ENCODE measurements around the gene DDIT3. TPM values are rescaled to one million over a fixed set of nuclear protein-coding genes. Genes with fewer than 3 reads are reported as not detected.

Gene DDIT3
- total and polyA plus RNA-seq, 2 of the 8 experiments (the other 6 are each of a cell fraction or from before 2014, with no cell fraction given) = 4.9 to 5.7 TPM

DNA sequence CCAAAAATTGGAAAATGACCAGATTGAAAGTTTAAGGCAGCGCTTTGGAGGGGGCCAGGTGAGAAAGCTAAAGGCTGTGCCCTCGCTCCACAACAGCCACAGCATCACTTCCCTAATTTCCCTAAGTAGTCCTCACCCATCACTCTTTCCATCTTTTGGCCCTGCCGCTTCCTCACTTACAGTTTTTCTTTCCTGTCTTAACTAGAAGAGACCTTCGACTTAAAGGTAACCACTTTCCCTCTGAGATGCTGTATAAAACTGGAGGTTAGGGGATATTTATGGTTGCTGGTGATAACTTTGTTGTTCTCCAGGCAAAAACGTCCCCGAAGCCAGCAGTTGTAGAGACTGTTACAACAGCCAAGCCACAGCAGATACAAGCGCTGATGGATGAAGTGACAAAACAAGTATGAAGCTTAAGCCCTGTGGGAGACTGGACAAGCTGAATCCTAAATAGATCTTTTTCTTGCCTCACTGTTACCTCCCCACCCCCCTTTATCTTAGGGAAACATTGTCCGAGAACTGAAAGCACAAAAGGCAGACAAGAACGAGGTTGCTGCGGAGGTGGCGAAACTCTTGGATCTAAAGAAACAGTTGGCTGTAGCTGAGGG lies 4.3 kb downstream of the DDIT3 start (continued):
- TF ChIP-seq, protein P1, sequence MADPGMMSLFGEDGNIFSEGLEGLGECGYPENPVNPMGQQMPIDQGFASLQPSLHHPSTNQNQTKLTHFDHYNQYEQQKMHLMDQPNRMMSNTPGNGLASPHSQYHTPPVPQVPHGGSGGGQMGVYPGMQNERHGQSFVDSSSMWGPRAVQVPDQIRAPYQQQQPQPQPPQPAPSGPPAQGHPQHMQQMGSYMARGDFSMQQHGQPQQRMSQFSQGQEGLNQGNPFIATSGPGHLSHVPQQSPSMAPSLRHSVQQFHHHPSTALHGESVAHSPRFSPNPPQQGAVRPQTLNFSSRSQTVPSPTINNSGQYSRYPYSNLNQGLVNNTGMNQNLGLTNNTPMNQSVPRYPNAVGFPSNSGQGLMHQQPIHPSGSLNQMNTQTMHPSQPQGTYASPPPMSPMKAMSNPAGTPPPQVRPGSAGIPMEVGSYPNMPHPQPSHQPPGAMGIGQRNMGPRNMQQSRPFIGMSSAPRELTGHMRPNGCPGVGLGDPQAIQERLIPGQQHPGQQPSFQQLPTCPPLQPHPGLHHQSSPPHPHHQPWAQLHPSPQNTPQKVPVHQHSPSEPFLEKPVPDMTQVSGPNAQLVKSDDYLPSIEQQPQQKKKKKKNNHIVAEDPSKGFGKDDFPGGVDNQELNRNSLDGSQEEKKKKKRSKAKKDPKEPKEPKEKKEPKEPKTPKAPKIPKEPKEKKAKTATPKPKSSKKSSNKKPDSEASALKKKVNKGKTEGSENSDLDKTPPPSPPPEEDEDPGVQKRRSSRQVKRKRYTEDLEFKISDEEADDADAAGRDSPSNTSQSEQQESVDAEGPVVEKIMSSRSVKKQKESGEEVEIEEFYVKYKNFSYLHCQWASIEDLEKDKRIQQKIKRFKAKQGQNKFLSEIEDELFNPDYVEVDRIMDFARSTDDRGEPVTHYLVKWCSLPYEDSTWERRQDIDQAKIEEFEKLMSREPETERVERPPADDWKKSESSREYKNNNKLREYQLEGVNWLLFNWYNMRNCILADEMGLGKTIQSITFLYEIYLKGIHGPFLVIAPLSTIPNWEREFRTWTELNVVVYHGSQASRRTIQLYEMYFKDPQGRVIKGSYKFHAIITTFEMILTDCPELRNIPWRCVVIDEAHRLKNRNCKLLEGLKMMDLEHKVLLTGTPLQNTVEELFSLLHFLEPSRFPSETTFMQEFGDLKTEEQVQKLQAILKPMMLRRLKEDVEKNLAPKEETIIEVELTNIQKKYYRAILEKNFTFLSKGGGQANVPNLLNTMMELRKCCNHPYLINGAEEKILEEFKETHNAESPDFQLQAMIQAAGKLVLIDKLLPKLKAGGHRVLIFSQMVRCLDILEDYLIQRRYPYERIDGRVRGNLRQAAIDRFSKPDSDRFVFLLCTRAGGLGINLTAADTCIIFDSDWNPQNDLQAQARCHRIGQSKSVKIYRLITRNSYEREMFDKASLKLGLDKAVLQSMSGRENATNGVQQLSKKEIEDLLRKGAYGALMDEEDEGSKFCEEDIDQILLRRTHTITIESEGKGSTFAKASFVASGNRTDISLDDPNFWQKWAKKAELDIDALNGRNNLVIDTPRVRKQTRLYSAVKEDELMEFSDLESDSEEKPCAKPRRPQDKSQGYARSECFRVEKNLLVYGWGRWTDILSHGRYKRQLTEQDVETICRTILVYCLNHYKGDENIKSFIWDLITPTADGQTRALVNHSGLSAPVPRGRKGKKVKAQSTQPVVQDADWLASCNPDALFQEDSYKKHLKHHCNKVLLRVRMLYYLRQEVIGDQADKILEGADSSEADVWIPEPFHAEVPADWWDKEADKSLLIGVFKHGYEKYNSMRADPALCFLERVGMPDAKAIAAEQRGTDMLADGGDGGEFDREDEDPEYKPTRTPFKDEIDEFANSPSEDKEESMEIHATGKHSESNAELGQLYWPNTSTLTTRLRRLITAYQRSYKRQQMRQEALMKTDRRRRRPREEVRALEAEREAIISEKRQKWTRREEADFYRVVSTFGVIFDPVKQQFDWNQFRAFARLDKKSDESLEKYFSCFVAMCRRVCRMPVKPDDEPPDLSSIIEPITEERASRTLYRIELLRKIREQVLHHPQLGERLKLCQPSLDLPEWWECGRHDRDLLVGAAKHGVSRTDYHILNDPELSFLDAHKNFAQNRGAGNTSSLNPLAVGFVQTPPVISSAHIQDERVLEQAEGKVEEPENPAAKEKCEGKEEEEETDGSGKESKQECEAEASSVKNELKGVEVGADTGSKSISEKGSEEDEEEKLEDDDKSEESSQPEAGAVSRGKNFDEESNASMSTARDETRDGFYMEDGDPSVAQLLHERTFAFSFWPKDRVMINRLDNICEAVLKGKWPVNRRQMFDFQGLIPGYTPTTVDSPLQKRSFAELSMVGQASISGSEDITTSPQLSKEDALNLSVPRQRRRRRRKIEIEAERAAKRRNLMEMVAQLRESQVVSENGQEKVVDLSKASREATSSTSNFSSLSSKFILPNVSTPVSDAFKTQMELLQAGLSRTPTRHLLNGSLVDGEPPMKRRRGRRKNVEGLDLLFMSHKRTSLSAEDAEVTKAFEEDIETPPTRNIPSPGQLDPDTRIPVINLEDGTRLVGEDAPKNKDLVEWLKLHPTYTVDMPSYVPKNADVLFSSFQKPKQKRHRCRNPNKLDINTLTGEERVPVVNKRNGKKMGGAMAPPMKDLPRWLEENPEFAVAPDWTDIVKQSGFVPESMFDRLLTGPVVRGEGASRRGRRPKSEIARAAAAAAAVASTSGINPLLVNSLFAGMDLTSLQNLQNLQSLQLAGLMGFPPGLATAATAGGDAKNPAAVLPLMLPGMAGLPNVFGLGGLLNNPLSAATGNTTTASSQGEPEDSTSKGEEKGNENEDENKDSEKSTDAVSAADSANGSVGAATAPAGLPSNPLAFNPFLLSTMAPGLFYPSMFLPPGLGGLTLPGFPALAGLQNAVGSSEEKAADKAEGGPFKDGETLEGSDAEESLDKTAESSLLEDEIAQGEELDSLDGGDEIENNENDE (IDR thresholded peaks at IDR 0.05; ENCODE audit: insufficient replicate concordance, low read length) = peak; percentile 10

Measured in H1 (cell line).